GM18517 (cell line): ENCODE measurements around the gene FZR1.
"Not testable (repeated sequence)": the region's sequence is repeated elsewhere in the genome, so short reads cannot be mapped to it uniquely, and the experiment has no call there.

Experiments
- ATAC-seq: cut with Tn5 transposase; IDR thresholded peaks from one replicate; pipeline ENCODE4 v1.9.1; 2021; ENCODE audit warnings: mild to moderate bottlenecking, moderate library complexity; ENCODE audit not compliant: unreplicated experiment

FZR1 gene

DNA sequence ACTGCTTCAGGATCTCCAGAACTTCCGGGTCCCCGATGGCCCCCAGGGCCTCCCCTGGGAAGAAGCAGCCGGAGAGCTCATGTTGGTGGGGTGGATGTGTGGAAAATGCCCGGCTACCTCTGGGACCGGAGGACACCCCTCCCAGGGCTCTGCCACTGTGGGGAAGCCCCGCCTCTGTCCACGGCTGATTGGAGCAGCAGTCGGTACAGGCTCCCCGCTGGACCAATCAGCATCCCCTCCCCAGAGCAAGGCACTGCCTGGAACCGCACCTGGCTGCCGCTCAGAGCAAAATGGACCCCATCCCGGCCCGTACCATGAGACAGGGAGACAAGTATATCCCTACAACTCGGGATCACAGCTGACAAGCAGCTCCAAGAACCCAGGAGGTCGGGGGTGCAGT lies 12.1 kb upstream of the FZR1 start:
- ATAC-seq: no peak

DNA sequence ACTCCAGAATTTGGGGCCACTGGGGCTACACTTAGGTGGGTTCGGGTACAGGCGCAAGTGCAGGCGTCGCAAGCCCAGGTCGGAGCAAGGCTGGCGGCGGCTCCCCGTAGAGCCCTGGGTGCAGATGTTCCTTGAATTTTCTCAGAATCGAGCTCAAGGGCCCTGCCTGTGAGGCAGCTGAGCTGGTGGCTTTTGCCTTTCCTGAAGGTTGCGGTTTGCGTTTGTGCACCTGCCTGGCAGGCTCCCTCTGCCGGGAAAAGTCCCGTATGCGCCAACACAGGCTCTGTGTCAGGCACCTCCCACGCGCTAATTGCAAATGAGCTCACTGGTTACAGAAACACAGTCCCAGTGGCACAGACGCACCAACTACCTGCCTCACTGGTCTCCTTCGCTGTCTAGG lies 11.6 kb upstream of the FZR1 start:
- ATAC-seq: no peak

DNA sequence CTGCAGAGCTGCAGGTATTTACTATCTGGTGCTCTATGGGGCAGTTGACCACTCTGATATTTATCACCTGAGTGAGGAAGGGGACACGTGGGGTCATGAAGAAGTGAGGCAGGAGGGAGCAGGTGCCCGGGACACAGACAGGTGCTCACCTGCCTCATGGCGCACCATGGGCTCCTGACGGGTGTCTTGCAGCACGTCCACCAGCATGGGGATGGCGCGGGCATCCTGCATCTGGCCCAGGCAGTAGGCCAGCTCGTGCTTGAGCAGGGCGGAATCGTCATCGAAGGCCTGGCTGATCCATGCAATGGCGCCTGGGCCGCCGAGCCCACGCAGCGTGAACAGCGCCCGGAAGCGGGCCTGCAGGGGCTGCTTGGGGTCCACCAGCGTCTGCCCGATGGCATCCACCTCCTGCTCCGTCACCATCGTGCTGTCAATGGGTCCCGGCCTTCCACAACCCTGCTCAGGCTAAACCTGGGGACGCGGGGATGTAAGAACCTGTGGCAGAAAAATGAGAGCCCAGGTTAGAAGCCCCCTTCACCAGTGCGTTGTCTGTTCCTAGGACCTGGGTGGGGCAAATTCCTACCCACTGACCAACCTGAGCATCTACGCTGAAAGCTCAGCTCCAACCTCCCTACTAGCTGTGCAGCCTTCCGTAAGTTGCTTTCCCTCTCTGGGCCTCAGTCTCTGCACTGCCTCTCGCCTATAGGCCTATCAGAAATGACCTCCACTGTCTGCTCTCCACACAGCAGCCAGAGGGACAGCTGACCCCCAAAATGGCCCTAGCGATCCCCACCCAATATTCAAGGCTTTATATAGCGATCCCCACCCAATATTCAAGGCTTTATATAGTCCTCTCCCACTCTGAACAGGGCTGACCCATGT lies 9.5 kb upstream of the FZR1 start:
- no peak for ATAC-seq

DNA sequence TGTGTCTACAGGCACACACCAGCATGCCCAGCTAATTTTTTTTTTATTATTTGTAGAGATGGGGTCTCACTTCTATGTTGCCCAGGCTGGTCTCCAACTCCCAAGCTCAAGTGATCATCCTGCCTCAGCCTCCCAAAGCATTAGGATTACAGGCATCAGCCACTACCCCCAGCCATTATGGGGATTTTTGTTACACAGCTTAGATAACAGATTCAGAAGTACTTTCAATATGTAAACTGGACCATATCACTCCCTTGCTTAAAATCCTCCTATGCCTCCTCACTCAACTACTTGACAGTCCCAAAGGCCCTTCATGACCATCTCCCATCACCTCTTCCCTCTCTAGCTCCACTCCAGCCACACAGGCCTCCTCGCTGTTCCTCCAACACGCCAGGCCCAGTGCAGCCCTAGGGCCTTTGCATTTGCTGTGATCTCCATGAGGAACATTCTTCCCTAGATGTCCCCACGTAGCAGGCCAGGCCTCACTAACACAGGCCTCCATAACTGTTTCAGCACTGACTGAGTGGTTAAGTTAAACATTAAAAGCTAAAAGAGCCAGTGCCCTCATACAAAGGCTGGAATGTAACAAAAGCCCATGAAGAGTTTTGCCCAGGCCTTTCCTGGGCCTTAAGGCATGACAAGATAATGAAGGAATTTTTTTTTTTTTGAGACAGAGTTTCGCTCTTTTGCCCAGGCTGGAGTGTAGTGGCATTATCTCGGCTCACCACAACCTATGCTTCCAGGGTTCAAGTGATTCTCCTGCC lies 8.2 kb upstream of the FZR1 start:
- no peak for ATAC-seq

DNA sequence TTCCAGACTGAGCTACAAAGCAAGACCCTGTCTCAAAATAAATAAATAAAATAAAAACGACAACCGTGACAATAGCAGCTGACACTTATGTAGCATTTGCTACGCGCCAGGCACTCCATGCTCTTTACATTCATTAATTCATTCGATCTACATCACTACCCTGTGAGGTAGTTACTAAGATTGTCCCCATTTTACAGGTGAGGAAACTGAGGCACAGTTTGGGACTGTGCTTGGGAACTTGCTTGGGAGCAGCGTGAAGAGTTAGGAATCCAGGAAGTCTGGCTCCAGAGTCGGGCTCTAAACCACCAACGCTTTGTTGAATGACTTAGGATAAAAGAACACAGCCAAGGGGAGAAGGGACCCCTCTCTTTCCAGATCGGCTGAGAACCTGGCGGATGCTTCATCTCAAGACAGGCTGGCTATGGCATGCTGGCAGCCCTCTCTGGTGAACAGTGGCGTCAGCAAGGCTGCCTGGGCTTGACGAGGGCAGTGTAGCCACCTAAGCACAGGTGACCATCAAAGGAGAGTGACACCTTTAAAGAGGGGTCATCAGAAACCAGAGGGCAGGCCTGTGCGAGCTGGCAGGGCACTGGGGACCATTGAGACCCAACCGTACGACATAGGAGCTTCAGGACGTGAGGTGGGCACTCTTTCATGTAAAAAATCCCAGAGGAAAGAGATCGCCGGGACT lies 6.2 kb upstream of the FZR1 start:
- no peak for ATAC-seq

DNA sequence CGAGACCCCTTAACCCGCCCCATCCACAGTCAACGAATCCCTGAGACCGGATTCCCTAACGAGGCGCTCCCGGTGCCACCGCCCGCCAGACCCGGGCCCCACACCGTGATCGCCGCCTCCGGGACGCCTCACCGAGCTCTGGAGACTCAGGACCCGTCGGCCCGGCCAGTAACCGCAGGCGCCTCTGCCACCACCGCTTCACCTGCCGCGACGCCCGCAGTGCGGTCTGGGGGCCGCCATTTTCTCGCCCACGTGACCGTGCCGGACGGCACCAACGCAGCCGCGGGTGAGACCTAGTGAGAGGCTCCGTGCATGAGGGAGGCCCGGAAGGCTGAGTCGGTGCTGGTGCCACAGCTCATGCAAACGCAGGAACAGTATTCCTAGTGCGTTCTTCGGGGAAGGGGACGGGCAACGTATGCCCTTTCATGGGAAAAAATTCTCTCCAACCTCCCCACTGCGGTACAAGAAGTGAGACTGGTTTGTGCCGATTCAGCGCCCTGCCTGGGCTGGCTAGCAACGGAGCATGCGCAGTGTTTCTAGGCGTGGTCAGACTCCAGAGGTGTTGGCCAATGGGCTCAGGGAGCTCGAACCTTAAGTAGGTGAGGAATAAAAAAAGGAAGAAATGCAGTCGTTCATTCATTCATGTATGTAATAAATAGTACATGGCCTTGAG lies 5.5 kb upstream of the FZR1 start, which contains the start of gene DOHH:
Gene DOHH (minus strand): TSS at position 246 of the 673 bp plus-strand sequence. CDS start 3,860 bp downstream, outside the sequence.
- peak; percentile 84 for ATAC-seq

DNA sequence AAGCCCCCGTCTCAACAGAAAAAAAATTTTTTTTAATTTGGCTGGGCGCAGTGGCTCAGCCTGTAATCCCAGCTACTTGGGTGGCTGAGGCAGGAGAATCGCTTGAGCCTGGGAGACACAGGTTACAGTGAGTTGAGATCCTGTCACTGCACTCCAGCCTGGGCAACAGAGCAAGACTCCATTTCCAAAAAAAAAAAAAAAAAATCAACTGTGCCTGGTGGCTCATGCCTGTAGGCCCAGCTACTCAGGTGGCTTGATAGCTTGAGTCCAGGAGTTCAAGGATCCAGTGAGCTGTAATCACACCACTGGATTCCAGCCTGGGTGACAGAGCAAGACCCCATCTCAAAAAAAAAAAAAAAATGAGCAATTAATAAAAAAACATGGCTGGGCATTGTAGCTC lies 4.3 kb upstream of the FZR1 start:
- ATAC-seq: no peak

DNA sequence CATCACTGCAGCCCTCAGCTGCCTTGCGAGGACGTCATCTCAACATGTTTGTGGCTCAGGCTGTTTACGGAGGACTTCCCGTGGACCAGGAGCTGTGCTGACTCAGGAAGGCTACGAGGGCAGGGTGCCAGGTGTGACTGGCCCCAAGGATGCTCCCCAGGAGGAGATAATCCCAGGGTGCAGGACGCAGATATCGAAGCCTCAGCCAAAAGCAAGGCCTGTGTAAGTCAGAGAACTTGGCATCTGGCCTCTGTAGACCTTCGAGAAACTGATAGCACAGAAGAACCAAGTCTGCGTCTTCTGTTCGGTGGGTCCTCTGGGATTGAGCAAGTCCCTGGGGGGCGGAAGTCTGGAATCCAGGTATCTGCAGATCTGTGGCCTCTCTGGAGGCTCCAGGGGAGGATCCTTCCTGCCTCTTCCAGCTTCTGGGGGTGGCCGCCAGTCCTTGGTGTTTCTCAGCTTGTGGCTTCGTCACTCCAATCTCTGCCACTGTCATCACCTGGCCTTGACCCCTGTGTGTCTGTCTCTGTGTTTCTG lies 3.0 kb upstream of the FZR1 start:
- no peak for ATAC-seq

DNA sequence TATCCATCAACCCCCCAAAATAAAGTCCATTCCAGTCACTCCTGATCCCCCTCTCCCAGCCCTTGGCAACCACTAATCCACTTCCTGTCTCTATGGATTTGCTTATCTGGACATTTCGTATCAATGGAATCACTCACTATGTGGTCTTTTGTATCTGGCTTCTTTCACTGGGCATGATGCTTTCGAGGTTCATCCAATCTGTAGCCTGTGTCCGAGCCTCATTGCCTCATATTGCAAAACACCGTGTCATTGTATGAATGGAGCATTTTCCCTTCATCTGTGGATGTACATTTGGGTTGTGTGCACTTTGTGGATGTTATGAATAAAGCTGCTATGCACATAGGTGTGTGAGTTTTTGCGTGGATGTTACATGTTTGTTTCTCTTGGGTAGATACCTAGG lies 1.4 kb upstream of the FZR1 start:
- no peak for ATAC-seq

DNA sequence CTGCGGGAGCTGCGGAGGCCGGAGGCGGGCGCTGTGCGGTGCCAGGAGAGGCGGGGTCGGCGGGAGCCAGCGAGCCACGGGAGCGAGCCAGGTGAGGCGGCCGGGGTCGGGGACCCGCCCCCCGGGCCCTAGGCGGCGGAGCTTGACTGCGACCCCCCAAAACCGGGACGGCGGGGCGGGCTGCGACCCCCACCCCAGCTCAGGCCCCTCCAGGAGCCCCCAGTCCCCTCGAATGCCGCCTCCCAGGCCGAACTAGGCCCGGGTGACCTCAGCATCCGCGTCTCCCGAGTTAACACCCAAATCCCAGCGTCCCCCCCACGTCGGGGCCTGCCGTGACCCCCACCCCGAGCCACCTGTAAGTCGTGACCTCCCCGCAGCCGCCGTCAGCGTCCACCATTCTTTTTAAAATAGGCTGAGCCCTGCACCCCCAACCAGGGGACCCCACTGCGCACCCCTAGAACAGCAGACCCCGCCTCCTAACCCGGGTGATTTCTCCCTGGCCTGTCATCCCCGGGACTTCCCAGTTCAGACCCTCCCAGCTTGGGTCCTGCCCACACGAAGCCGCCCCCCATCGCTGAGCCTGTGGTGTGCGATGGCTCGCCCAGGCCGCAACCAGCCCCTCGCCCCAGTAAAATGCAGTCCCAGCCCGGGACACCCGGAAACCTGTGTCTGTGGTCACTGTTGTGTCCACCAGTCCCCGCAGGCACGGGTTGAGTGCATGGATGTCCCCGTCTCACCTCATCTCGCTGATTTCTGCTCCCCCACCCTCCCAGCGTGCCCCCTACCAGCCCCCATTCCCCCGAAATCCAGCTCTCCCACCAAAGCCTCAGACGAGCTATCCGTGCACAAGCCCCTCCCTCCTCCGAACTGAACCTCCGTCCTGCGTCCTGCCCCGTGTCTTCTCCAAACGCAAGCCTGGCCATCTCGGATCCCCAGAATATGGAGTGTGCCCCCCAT lies 551 bp downstream of the FZR1 start:
- peak; percentile 23 for ATAC-seq

DNA sequence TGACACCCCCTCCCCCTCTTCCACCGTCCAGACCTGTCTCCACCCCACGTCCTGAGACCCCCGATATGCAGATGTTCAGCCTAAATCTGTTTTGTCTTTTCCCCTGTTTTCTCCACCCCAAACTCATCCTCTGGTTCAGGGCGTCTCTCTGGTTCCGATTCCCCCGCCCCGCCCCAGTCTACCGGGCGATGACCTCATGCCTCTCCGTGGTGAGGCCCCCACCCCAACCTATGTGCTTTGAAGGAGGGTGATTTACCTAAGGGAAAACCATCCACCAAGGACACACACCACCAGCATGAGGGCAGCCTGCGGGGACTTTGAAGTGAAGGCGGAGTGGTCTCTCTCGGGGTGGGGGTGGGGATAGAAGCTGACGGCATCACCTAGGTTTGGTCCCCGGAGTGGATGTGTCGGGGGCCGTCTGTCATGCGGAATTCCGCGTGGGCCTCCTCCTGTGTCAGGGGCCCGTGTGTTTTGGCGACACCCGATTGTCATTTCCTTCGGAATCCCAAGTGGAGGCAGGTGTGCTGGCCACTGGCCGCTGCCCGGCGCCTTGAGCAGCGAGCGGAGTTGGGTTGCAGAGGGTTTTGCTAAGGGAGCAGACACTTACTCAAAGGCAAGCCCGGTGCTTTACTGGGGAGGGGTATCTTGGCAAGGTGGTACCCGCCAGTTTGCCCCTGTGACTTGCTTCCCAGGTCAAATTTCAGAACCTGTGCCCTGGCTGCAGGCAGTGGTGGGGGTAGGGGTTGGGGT lies 1.4 kb downstream of the FZR1 start:
- no peak for ATAC-seq

DNA sequence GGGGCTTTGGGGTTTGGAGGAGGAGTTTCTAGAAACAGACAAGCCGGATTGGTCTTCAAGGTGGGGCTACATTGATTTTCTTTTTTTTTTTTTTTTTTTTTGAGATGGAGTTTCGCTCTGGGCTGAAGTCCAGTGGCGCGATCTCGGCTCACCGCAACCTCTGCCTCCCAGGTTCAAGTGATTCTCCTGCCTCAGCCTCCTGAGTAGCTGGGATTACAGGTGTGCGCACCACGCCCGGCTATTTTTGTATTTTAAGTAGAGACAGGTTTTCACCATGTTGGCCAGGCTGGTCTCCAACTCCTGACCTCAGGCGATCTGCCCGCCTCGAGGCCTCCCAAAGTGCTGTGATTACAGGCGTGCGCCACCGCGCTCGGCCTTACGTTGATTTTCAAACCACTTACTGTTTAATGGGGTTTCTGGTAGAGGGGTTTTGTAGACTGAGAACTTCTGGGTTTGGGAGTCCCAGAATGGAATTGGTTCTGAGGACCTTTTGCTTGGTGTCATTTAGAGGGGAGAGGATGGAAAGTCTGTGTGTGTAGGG lies 2.1 kb downstream of the FZR1 start:
- not testable (repeated sequence) for ATAC-seq

DNA sequence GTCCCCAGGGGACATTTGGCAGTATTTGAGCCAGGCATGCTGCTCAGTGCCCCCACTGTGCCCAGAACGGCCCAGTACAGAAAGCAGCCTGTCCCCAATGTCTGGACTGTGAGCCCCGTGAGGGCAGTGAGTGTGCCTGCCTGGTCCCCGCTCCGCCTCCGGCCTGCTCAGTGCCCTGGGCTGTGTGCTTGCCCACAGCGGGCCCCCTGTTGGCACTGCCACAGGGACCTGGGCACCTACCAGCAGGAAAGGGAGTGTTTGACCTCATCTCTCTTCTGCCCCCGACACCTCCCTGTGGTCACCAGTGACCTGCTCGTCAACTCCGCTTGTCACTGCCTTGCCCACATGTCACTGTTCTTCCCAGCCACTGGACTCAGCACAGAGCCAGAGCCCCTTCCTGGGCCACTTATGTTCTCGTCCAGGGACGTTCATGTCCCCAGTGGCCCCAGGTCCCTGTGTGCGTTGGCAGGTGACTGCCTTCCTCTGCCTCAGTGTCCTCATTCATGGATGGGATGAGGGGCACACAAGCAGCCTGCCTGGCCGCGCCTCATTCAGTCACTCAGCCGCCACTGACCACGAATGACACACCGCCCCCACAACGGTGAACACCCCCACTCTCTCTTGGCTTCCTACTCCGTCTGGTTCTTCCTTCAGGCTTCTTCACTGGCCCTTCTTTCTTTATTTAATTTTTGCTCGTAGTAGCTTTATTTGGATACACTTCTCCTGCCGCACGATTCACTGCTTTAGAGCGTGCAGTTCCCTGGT lies 2.8 kb downstream of the FZR1 start:
- ATAC-seq: no peak

DNA sequence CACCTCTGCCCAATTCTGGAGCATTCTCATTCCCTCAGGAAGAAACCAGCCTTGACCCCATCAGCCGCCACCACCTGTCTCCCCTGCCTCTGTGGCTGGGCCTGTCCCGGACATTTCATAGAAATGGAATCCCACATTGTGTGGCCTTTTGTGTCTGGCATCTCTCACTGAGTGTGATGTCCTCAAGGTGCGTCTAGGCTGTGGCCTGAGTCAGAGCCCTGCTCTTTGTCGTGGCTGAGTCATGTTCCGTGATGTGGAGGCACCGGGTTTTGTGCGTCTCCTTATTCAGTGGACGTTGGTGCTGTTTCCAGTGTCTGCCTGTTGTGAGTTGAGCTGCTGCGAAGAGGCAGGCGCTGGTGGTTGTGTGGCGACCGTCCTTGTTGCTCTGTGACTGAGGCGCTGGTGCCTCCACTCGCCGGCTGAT lies 3.5 kb downstream of the FZR1 start:
- no peak for ATAC-seq

DNA sequence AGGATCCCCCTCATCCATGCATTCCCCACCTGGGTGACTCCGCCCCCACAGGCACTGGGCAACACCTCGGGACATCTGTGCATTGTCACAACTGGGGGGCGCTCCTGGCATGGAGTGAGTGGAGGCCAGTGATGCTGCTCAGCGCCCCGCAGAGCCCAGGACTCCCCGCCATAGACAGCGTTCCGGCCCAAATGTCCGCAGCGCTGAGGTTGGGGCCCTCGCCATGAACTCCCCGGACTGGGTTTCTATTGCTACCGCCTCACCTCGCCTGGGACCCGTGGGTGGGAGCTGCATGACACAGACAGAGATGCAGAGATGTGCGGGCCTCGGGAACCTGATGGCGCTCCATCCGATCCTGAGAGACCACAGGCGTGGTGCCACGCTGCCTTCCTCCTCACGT lies 4.6 kb downstream of the FZR1 start:
- ATAC-seq: no peak

DNA sequence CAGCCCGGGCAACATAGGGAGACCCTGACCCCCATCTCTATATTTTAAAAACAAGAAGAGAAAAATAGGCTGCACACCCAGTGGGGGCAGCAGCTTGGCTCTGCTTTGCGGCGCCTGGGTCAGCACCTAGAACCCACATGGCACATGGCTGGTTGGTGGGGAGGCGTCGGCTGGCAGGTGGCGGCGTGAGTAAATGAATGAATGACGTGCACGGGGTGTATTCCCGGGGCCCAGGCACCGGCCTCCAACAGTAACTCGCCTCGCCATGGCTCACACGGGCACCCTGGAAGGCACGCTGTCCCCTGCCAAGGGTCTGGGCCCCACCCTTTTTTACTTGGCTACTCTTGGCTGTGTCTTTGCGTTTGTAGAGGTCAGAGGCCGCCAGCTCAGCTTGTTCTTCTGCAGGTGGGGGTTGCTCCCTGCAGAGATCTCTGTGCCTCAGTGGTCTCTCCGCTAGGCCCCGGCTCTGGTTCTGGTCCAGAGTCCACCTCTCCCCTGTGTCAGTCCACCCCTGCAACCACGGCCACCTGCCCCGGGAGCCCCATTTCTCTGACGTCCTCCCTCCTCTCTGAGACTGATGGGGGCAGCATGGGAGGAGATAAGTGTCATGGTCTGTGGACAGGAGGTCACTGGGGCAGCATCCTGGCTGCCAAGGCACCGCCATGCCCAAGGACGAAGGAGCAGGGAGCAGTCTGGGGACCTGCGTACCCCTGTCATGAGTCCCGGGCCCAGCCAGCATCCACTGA lies 5.6 kb downstream of the FZR1 start:
- no peak for ATAC-seq

DNA sequence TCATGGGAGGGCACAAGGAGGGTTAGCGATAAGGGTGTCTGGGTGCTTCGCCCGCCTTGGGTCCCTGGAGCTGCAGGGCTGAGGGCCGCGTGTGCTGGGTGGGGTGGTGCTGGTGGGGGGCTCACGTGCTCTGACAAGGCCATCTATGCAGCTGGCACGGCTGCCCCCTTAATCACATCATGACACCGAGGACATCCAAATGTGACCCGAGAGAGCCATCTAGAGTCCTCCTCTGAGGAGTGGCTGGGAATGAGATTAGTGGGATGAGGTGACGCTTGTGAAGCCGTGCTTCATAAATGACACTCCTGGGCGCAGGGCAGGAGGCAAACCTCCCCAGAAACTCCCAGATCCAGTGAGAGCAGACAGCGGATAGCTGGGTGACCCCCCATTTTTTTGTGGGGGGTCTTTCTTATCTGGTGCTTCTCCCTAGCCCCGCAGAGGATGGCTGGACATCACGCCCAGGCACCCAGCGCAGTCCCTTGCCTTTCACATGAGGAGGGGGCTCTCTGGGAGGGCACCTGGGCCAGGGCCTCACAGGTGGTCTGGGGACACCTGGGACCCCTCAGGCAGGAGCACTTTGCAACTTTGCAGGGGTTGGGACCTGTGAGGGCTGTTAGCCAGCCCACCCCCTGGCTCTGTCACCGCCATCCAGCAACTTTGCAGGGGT lies 6.6 kb downstream of the FZR1 start:
- ATAC-seq: no peak
